ENCODE data around the gene EML5. TPM values are rescaled to one million over a fixed set of nuclear protein-coding genes. Genes with fewer than 3 reads are reported as not detected.

Gene EML5
- total and polyA plus RNA-seq, 2 of the 13 experiments (the other 11 are each of a cell fraction or from before 2014, with no cell fraction given): 0.11 TPM; not detected in 1

- TF ChIP-seq BCLAF1 (IDR thresholded peaks at IDR 0.05): no peak
- TF ChIP-seq MIER3 (CRISPR knock-in tag; IDR thresholded peaks at IDR 0.05; ENCODE audit: borderline replicate concordance): peak; percentile 26; the same call in 1 of the 2 replicates
- TF ChIP-seq, protein P1, sequence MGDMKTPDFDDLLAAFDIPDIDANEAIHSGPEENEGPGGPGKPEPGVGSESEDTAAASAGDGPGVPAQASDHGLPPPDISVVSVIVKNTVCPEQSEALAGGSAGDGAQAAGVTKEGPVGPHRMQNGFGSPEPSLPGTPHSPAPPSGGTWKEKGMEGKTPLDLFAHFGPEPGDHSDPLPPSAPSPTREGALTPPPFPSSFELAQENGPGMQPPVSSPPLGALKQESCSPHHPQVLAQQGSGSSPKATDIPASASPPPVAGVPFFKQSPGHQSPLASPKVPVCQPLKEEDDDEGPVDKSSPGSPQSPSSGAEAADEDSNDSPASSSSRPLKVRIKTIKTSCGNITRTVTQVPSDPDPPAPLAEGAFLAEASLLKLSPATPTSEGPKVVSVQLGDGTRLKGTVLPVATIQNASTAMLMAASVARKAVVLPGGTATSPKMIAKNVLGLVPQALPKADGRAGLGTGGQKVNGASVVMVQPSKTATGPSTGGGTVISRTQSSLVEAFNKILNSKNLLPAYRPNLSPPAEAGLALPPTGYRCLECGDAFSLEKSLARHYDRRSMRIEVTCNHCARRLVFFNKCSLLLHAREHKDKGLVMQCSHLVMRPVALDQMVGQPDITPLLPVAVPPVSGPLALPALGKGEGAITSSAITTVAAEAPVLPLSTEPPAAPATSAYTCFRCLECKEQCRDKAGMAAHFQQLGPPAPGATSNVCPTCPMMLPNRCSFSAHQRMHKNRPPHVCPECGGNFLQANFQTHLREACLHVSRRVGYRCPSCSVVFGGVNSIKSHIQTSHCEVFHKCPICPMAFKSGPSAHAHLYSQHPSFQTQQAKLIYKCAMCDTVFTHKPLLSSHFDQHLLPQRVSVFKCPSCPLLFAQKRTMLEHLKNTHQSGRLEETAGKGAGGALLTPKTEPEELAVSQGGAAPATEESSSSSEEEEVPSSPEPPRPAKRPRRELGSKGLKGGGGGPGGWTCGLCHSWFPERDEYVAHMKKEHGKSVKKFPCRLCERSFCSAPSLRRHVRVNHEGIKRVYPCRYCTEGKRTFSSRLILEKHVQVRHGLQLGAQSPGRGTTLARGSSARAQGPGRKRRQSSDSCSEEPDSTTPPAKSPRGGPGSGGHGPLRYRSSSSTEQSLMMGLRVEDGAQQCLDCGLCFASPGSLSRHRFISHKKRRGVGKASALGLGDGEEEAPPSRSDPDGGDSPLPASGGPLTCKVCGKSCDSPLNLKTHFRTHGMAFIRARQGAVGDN (CRISPR knock-in tag; IDR thresholded peaks at IDR 0.05): peak; percentile 93
- TF ChIP-seq CREB1 (IDR thresholded peaks at IDR 0.05): no peak
- peak; percentile 45; the same call in 1 of the 2 replicates for TF ChIP-seq CREB1 (CRISPR knock-in tag; IDR thresholded peaks at IDR 0.05)
- TF ChIP-seq, protein P2, sequence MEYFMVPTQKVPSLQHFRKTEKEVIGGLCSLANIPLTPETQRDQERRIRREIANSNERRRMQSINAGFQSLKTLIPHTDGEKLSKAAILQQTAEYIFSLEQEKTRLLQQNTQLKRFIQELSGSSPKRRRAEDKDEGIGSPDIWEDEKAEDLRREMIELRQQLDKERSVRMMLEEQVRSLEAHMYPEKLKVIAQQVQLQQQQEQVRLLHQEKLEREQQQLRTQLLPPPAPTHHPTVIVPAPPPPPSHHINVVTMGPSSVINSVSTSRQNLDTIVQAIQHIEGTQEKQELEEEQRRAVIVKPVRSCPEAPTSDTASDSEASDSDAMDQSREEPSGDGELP (IDR thresholded peaks at IDR 0.05; ENCODE audit: borderline replicate concordance, low read depth): 0 out of 2 replicates have a peak, but pooled peaks have one; percentile 36
- no peak for TF ChIP-seq BHLHE40 (IDR thresholded peaks at IDR 0.05; ENCODE audit: low read length)
- no peak for TF ChIP-seq ZNF879 (CRISPR knock-in tag; IDR thresholded peaks at IDR 0.05)
- TF ChIP-seq MTA1 (CRISPR knock-in tag; IDR thresholded peaks at IDR 0.05; ENCODE audit: borderline replicate concordance): no peak; the same call in 1 of the 2 replicates
- no peak for TF ChIP-seq NFIC (IDR thresholded peaks at IDR 0.05; ENCODE audit: low read length)
- peak; percentile 75 for TF ChIP-seq DMAP1 (CRISPR knock-in tag; IDR thresholded peaks at IDR 0.05)
- TF ChIP-seq GTF2F1 (IDR thresholded peaks at IDR 0.05; ENCODE audit: low read length): no peak
- TF ChIP-seq HNF4G (IDR thresholded peaks at IDR 0.05; ENCODE audit: borderline replicate concordance, low read depth, low read length): no peak
- no peak for TF ChIP-seq HNF4G (CRISPR knock-in tag; IDR thresholded peaks at IDR 0.05; ENCODE audit: borderline replicate concordance, low read depth)
- peak; percentile 82 for TF ChIP-seq SP4 (CRISPR knock-in tag; IDR thresholded peaks at IDR 0.05)
- TF ChIP-seq PREB (CRISPR knock-in tag; IDR thresholded peaks at IDR 0.05): no peak
- TF ChIP-seq MZF1 (CRISPR knock-in tag; IDR thresholded peaks at IDR 0.05; ENCODE audit: borderline replicate concordance): no peak
- TF ChIP-seq, protein P3, sequence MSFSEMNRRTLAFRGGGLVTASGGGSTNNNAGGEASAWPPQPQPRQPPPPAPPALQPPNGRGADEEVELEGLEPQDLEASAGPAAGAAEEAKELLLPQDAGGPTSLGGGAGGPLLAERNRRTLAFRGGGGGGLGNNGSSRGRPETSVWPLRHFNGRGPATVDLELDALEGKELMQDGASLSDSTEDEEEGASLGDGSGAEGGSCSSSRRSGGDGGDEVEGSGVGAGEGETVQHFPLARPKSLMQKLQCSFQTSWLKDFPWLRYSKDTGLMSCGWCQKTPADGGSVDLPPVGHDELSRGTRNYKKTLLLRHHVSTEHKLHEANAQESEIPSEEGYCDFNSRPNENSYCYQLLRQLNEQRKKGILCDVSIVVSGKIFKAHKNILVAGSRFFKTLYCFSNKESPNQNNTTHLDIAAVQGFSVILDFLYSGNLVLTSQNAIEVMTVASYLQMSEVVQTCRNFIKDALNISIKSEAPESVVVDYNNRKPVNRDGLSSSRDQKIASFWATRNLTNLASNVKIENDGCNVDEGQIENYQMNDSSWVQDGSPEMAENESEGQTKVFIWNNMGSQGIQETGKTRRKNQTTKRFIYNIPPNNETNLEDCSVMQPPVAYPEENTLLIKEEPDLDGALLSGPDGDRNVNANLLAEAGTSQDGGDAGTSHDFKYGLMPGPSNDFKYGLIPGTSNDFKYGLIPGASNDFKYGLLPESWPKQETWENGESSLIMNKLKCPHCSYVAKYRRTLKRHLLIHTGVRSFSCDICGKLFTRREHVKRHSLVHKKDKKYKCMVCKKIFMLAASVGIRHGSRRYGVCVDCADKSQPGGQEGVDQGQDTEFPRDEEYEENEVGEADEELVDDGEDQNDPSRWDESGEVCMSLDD (CRISPR knock-in tag; IDR thresholded peaks at IDR 0.05; ENCODE audit: borderline replicate concordance): no peak
These were observed 31.7 kb upstream of the EML5 start, which contains the start of gene TTC8 (continued) for GRCh38 chr14:88824314-88825077.
